ENCODE results near the gene CENPE. TPM values are rescaled to one million over a fixed set of nuclear protein-coding genes. Genes with fewer than 3 reads are reported as not detected.

CENPE gene
- total and polyA plus RNA-seq, 2 of the 4 experiments (the other 2 are of a cell fraction): 3.7 to 14.5 TPM

DNA sequence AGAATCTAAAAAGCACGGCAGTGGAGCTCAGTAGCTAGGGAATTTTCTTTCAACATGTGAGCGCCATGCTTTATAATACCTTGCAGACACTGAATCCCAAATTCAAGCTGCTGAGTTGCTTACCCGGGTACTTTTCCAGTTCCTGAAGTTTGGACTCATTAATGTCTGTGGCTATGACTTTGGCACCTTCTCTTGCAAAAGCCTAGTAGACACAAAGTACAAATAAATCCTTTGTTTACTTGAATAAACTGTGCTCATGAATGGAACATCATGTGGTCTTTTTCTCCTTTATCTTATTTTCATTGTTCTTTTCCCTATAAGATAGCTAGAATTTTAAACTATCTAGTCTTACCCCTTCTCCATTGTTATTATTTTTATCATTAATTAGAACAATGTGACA, 103.1 kb downstream of the CENPE start:
- TF ChIP-seq MAFK (IDR thresholded peaks at IDR 0.05; ENCODE audit: low read depth, low read length) (no peak), MXI1 (IDR thresholded peaks at IDR 0.05; ENCODE audit: borderline replicate concordance, low read depth, low read length) (no peak), CEBPB (IDR thresholded peaks at IDR 0.05; ENCODE audit: low read depth, low read length) (no peak), BHLHE40 (IDR thresholded peaks at IDR 0.05; ENCODE audit: low read depth, low read length) (no peak), POLR2A (IDR thresholded peaks at IDR 0.05; ENCODE audit: low read depth, low read length) (no peak), RAD21 (IDR thresholded peaks at IDR 0.05; ENCODE audit: low read length) (no peak), SMC3 (IDR thresholded peaks at IDR 0.05; ENCODE audit: low read depth, low read length) (no peak), CHD1 (IDR thresholded peaks at IDR 0.05; ENCODE audit: low read depth, low read length) (no peak), FOS (IDR thresholded peaks at IDR 0.05; ENCODE audit: low read depth, low read length) (no peak), RFX5 (IDR thresholded peaks at IDR 0.05; ENCODE audit: low read depth, low read length) (no peak), MAZ (IDR thresholded peaks at IDR 0.05; ENCODE audit: borderline replicate concordance, low read depth, low read length) (no peak), RCOR1 (IDR thresholded peaks at IDR 0.05; ENCODE audit: insufficient replicate concordance, low read length) (no peak)
- TF ChIP-seq, protein P1, sequence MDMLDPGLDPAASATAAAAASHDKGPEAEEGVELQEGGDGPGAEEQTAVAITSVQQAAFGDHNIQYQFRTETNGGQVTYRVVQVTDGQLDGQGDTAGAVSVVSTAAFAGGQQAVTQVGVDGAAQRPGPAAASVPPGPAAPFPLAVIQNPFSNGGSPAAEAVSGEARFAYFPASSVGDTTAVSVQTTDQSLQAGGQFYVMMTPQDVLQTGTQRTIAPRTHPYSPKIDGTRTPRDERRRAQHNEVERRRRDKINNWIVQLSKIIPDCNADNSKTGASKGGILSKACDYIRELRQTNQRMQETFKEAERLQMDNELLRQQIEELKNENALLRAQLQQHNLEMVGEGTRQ (IDR thresholded peaks at IDR 0.05; ENCODE audit: low read depth, low read length): no peak
- TF ChIP-seq, protein P2, sequence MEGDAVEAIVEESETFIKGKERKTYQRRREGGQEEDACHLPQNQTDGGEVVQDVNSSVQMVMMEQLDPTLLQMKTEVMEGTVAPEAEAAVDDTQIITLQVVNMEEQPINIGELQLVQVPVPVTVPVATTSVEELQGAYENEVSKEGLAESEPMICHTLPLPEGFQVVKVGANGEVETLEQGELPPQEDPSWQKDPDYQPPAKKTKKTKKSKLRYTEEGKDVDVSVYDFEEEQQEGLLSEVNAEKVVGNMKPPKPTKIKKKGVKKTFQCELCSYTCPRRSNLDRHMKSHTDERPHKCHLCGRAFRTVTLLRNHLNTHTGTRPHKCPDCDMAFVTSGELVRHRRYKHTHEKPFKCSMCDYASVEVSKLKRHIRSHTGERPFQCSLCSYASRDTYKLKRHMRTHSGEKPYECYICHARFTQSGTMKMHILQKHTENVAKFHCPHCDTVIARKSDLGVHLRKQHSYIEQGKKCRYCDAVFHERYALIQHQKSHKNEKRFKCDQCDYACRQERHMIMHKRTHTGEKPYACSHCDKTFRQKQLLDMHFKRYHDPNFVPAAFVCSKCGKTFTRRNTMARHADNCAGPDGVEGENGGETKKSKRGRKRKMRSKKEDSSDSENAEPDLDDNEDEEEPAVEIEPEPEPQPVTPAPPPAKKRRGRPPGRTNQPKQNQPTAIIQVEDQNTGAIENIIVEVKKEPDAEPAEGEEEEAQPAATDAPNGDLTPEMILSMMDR (conservative IDR thresholded peaks at IDR 0.05; ENCODE audit: low read depth, low read length): no peak
- TF ChIP-seq, protein P3, sequence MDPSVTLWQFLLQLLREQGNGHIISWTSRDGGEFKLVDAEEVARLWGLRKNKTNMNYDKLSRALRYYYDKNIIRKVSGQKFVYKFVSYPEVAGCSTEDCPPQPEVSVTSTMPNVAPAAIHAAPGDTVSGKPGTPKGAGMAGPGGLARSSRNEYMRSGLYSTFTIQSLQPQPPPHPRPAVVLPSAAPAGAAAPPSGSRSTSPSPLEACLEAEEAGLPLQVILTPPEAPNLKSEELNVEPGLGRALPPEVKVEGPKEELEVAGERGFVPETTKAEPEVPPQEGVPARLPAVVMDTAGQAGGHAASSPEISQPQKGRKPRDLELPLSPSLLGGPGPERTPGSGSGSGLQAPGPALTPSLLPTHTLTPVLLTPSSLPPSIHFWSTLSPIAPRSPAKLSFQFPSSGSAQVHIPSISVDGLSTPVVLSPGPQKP (IDR thresholded peaks at IDR 0.05; ENCODE audit: borderline replicate concordance, low read depth, low read length): no peak
- no peak overlapping the region for H3K4me2 ChIP-seq (ENCODE audit: low read depth, low read length)
- DNase-seq: no peak
- H3K36me3 ChIP-seq (ENCODE audit: control insufficient read depth, insufficient read depth, low read length): peaks cover 11% of the 10 kb centered on the region
- no peak overlapping the region for H2BK5ac ChIP-seq (ENCODE audit: low read depth, low read length, poor library complexity, severe bottlenecking)
- dilution Hi-C loops (cut with HindIII; ENCODE audit: low sequenced_read_pairs, unreplicated experiment): no loop called here
- POLR2A ChIA-PET (ENCODE audit: unreplicated experiment): no interaction called here
- no peaks in the 10 kb centered on the region for H4K20me1 ChIP-seq (ENCODE audit: insufficient read depth, low read length)
- ATAC-seq (ENCODE audit: low read depth): no peak
- H3K4me1 ChIP-seq (ENCODE audit: control insufficient read depth, insufficient read depth, low read length): peaks cover 7% of the 10 kb centered on the region
- no peaks in the 10 kb centered on the region for H3K9me3 ChIP-seq (ENCODE audit: control insufficient read depth, insufficient read depth, low read length)
- no peak overlapping the region for H4K5ac ChIP-seq (ENCODE audit: low read depth, low read length)
- WGBS, 2 experiments (ENCODE audit: extremely low coverage in 2 of 2, insufficient read length in 1 of 2): 92% methylated on average over 2 of the region's 3 CpGs; no CpG with 5 or more reads in 1 of the 2 experiments
- H3K9me1 ChIP-seq (ENCODE audit: insufficient read depth, low read length): peaks cover 4% of the 10 kb centered on the region
- H3K4me3 ChIP-seq (ENCODE audit: insufficient read depth, low read depth, low read length): no peak overlapping the region
- no peak overlapping the region for H2BK15ac ChIP-seq (ENCODE audit: low read depth, low read length)
- peaks cover 15 to 21% of the 10 kb centered on the region in 2 experiments for H3K79me1 ChIP-seq (ENCODE audit: low read depth in 1 of 2, low read length in 2 of 2)
- no peak overlapping the region for H2BK20ac ChIP-seq (ENCODE audit: low read depth, low read length)
- H3K27me3 ChIP-seq (ENCODE audit: control insufficient read depth, insufficient read depth, low read length): no peaks in the 10 kb centered on the region
- H2AFZ ChIP-seq (replicated peaks; ENCODE audit: low read length, poor library complexity): no peak overlapping the region
- H3K4ac ChIP-seq (ENCODE audit: low read depth, low read length): no peak overlapping the region
- no peak overlapping the region for H2AK9ac ChIP-seq (replicated peaks; ENCODE audit: low read depth, low read length, poor library complexity)
- no peak overlapping the region for H2BK120ac ChIP-seq (ENCODE audit: low read depth, low read length)
- H4K8ac ChIP-seq (ENCODE audit: low read depth in 2 of 2, low read length in 2 of 2): no peak overlapping the region
- no peak overlapping the region for H2AK5ac ChIP-seq (ENCODE audit: low read depth, low read length)
- in situ Hi-C loops (cut with MboI; ENCODE audit: low sequenced_read_pairs): loop anchor here (10.0 kb wide), 1 partner anchor 650 kb away; no protein-coding TSS in a partner anchor
- no peak overlapping the region for H3K18ac ChIP-seq (ENCODE audit: low read depth, low read length)
- no peak overlapping the region for H3K27ac ChIP-seq (ENCODE audit: insufficient read depth, low read length)
- no peak overlapping the region for H4K91ac ChIP-seq (ENCODE audit: insufficient read depth, low read depth, low read length)
- no peak overlapping the region for H3K23ac ChIP-seq (ENCODE audit: low read depth, low read length)
- H3K56ac ChIP-seq (ENCODE audit: extremely low read depth, insufficient read depth, low read length): no peak overlapping the region
- no TSS peak for BruUV-seq (replicated peaks)
- CTCF ChIA-PET: interaction anchor here (1.2 kb wide), 1 partner anchor 15 kb away, joined by 4 read pairs; no protein-coding TSS in a partner anchor
- no peak overlapping the region for H3K14ac ChIP-seq (replicated peaks; ENCODE audit: low read depth, low read length)
- no peak overlapping the region for H3K9ac ChIP-seq (ENCODE audit: low read depth, low read length)
- intact Hi-C loops (cut with micrococcal nuclease): loop anchor here (10.0 kb wide), 1 partner anchor 750 kb away; the partner anchor contains the start of gene SLC39A8
